Tibial nerve (tissue), 4 donors: ENCODE results near the gene COPG2.

Experiments used
- EP300 ChIP-seq, 2 donors: sonication (generic); formaldehyde crosslinking; IDR thresholded peaks; one replicate each; pipeline ENCODE4 v1.6.1; 2017; ENCODE audit warnings: antibody characterized with exemption in 2 of 2, mild to moderate bottlenecking in 1 of 2
- TF ChIP-seq, protein P1 (sequence below), 5 experiments: fragments of 200-600 bp in 3 of 5; fragments of 450-650 bp in 2 of 5; sonication (generic) in 3 of 5; IDR thresholded peaks; one replicate each; pipeline ENCODE4 v1.5.1; 2016 to 2019; ENCODE audit warnings: antibody characterized with exemption in 5 of 5, mild to moderate bottlenecking in 3 of 5, moderate library complexity in 2 of 5

DNA sequence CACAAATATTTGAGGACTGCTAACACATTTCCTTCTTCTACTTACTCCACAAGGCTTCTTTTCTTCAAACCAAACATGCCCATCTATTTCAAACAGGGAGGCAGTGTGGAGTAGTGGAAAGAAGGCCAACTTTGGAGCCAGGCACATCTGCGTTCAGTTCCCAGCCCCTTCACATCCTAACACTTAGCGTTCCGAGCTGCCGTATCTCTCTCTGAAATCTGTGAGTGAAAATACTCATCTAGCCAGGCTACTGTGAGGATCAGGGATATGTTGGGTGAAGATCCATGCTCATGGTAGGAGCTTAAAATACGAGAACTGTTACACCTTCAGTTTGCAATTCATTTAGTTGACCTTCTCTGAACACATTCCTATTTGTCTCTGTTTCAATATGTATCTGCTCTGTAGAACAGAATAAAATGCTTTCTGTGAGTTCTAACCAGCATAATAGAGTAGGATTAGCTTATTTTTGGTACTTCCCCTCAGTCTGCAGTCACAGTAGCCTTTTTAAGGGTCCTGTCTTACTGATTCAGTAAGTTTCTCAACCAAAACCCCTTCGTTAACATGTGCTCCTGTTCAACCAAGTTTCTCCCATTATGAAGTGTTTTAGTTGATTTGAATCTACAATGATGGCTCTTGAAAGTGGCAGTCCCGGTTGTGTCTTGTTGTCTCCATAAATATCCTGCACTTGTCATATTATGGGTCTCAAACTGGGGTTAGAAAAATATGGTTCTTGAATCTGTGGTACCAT is 180.0 kb downstream of the COPG2 start:
- TF ChIP-seq, protein P1, sequence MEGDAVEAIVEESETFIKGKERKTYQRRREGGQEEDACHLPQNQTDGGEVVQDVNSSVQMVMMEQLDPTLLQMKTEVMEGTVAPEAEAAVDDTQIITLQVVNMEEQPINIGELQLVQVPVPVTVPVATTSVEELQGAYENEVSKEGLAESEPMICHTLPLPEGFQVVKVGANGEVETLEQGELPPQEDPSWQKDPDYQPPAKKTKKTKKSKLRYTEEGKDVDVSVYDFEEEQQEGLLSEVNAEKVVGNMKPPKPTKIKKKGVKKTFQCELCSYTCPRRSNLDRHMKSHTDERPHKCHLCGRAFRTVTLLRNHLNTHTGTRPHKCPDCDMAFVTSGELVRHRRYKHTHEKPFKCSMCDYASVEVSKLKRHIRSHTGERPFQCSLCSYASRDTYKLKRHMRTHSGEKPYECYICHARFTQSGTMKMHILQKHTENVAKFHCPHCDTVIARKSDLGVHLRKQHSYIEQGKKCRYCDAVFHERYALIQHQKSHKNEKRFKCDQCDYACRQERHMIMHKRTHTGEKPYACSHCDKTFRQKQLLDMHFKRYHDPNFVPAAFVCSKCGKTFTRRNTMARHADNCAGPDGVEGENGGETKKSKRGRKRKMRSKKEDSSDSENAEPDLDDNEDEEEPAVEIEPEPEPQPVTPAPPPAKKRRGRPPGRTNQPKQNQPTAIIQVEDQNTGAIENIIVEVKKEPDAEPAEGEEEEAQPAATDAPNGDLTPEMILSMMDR (IDR thresholded peaks at IDR 0.05): no peak
- no peak for TF ChIP-seq EP300 (IDR thresholded peaks at IDR 0.05)
